Measurements from ENCODE around the gene MYADML2. TPM values are rescaled to one million over a fixed set of nuclear protein-coding genes. Genes with fewer than 3 reads are reported as not detected.
A peak's percentile ranks its signal among the peaks of the same experiment; 100 is the strongest.
"Not testable (repeated sequence)": the region's sequence is repeated elsewhere in the genome, so short reads cannot be mapped to it uniquely, and the experiment has no call there.

The MYADML2 gene
- total RNA-seq, 2 experiments from 2014 or later: not detected

GRCh38 chr17:81983011-81983638, 36.1 kb upstream of the MYADML2 start:
- no peaks in the 10 kb centered on the region for H3K27me3 Mint-ChIP-seq
- Histone ChIP-seq H3K27me3 (ENCODE audit: control insufficient read depth in 1 of 2, insufficient read depth in 2 of 2, low read length in 2 of 2) (no peaks in the 10 kb centered on the region), H3K36me3 (ENCODE audit: insufficient read depth, low read length) (peaks cover 47% of the 10 kb centered on the region), H3K27ac (ENCODE audit: low read depth in 1 of 2, low read length in 2 of 2) (no peak overlapping the region), H3K9me3 (ENCODE audit: control insufficient read depth in 1 of 2, insufficient read depth in 1 of 2, low read length in 2 of 2) (no peaks in the 10 kb centered on the region), H3K4me3 (ENCODE audit: low read length) (no peak overlapping the region), H3K4me1 (ENCODE audit: insufficient read depth, low read length) (peaks cover 41% of the 10 kb centered on the region)
- no peak for ATAC-seq (ENCODE audit: poor library complexity)
- CTCF ChIA-PET: interaction anchor here (1.4 kb wide), 1 partner anchor 24 kb away, joined by 4 read pairs; no protein-coding TSS in a partner anchor
- DNase-seq: no peak
- TF ChIP-seq CTCF (IDR thresholded peaks at IDR 0.05): no peak
- no peak overlapping the region for H3K4me3 Mint-ChIP-seq
- H3K27ac Mint-ChIP-seq: no peak overlapping the region
- H3K36me3 Mint-ChIP-seq (ENCODE audit: low read depth): peaks cover 37% of the 10 kb centered on the region
- intact Hi-C loops (cut with DNase I, micrococcal nuclease): no loop called here
- H3K9me3 Mint-ChIP-seq: no peaks in the 10 kb centered on the region
- POLR2A ChIA-PET: no interaction called here
- H3K4me1 Mint-ChIP-seq (ENCODE audit: low read depth): peaks cover 32% of the 10 kb centered on the region

- DNase-seq; H3K4me3 ChIP-seq (ENCODE audit: low read length); H3K27me3 ChIP-seq (ENCODE audit: control insufficient read depth in 1 of 2, insufficient read depth in 2 of 2, low read length in 2 of 2); H3K27ac ChIP-seq (ENCODE audit: low read depth in 1 of 2, low read length in 2 of 2); H3K9me3 Mint-ChIP-seq; H3K9me3 ChIP-seq (ENCODE audit: control insufficient read depth in 1 of 2, insufficient read depth in 1 of 2, low read length in 2 of 2); intact Hi-C loops (cut with DNase I, micrococcal nuclease); POLR2A ChIA-PET; H3K27ac Mint-ChIP-seq; H3K4me3 Mint-ChIP-seq; ATAC-seq (ENCODE audit: poor library complexity); H3K27me3 Mint-ChIP-seq: not testable (repeated sequence)
- H3K4me1 ChIP-seq (ENCODE audit: insufficient read depth, low read length): peaks cover 50% of the 10 kb centered on the region
- peaks cover 42% of the 10 kb centered on the region for H3K36me3 Mint-ChIP-seq (ENCODE audit: low read depth)
- CTCF ChIA-PET: interaction anchor here (1.9 kb wide), 1 partner anchor 22 kb away, joined by 7 read pairs; no protein-coding TSS in a partner anchor
- peaks cover 39% of the 10 kb centered on the region for H3K4me1 Mint-ChIP-seq (ENCODE audit: low read depth)
- H3K36me3 ChIP-seq (ENCODE audit: insufficient read depth, low read length): peaks cover 42% of the 10 kb centered on the region
Observed at GRCh38 chr17:81981511-81981910, 34.5 kb upstream of the MYADML2 start.

- CTCF ChIA-PET: interaction anchor here (1.8 to 1.9 kb wide), 2 partner anchors 21 to 50 kb away, joined by 4 to 7 read pairs; no protein-coding TSS in a partner anchor
Observed at GRCh38 chr17:81980707-81981343, 33.8 kb upstream of the MYADML2 start.

More at GRCh38 chr17:81980707-81981343, 33.8 kb upstream of the MYADML2 start:
- DNase-seq: peak in 2 of 14 experiments; percentile 22 to 33
- peaks cover 35% of the 10 kb centered on the region for H3K36me3 ChIP-seq (ENCODE audit: insufficient read depth, low read length)
- H3K4me3 ChIP-seq (ENCODE audit: low read length): no peak overlapping the region
- ATAC-seq (ENCODE audit: poor library complexity): no peak
- POLR2A ChIA-PET: no interaction called here
- H3K27me3 Mint-ChIP-seq: no peaks in the 10 kb centered on the region
- H3K4me1 Mint-ChIP-seq (ENCODE audit: low read depth): peaks cover 46% of the 10 kb centered on the region
- H3K4me1 ChIP-seq (ENCODE audit: insufficient read depth, low read length): peaks cover 57% of the 10 kb centered on the region
- H3K27ac ChIP-seq (ENCODE audit: low read depth in 1 of 2, low read length in 2 of 2): no peak overlapping the region
- no peaks in the 10 kb centered on the region for H3K27me3 ChIP-seq (ENCODE audit: control insufficient read depth in 1 of 2, insufficient read depth in 2 of 2, low read length in 2 of 2)
- H3K27ac Mint-ChIP-seq: no peak overlapping the region
- peaks cover 40% of the 10 kb centered on the region for H3K36me3 Mint-ChIP-seq (ENCODE audit: low read depth)
- peak overlapping the region; percentile 85 for H3K4me3 Mint-ChIP-seq
- intact Hi-C loops (cut with DNase I, micrococcal nuclease): no loop called here
- H3K9me3 Mint-ChIP-seq: no peaks in the 10 kb centered on the region
- H3K9me3 ChIP-seq (ENCODE audit: control insufficient read depth in 1 of 2, insufficient read depth in 1 of 2, low read length in 2 of 2): no peaks in the 10 kb centered on the region
- TF ChIP-seq CTCF (IDR thresholded peaks at IDR 0.05): no peak

Data from CD4-positive, alpha-beta T cell (primary cell).